Measurements from ENCODE around the gene DDAH2. TPM values are rescaled to one million over a fixed set of nuclear protein-coding genes. Genes with fewer than 3 reads are reported as not detected.

DDAH2 gene
- total RNA-seq, 2 donors from 2014 or later, result 150 to 153 TPM

- peaks cover 7% of the 10 kb centered on the region for H3K4me1 ChIP-seq (ENCODE audit: control insufficient read depth, insufficient read depth, low read length)
- peaks cover 17% of the 10 kb centered on the region for H3K4me1 Mint-ChIP-seq
- peaks cover 57% of the 10 kb centered on the region for H3K36me3 ChIP-seq (ENCODE audit: control insufficient read depth, insufficient read depth, low read length)
- DNase-seq, result no peak
- 90% methylated on average over 3 of the region's 3 CpGs; no CpG with 5 or more reads in 1 of the 2 experiments for WGBS, 2 experiments (ENCODE audit: insufficient coverage in 1 of 2, insufficient read length in 1 of 2)
- H3K4me3 Mint-ChIP-seq, result no peak overlapping the region
- H3K27me3 ChIP-seq (ENCODE audit: control insufficient read depth, insufficient read depth, low read length, poor library complexity, severe bottlenecking), result no peaks in the 10 kb centered on the region
- no peaks in the 10 kb centered on the region for H3K27me3 Mint-ChIP-seq (ENCODE audit: insufficient read depth)
- no peak overlapping the region for H3K9ac ChIP-seq (ENCODE audit: extremely low read depth, low read length, poor library complexity, severe bottlenecking)
- H3K9me3 Mint-ChIP-seq, result no peaks in the 10 kb centered on the region
- no peak overlapping the region for H3K27ac Mint-ChIP-seq
- H3K27ac ChIP-seq (ENCODE audit: low read depth, low read length), result no peak overlapping the region
- no peak for TF ChIP-seq CTCF (conservative IDR thresholded peaks at IDR 0.05)
- no peaks in the 10 kb centered on the region for H3K9me3 ChIP-seq (ENCODE audit: control insufficient read depth, low read length)
- H3K36me3 Mint-ChIP-seq (ENCODE audit: low read depth), result peaks cover 62% of the 10 kb centered on the region
- no peak overlapping the region for H3K4me3 ChIP-seq (ENCODE audit: low read length)
These were observed 31.5 kb downstream of the DDAH2 start for GRCh38 chr6:31697555-31697954.

GRCh38 chr6:31693535-31693934 lies 35.6 kb downstream of the DDAH2 start:
- peaks cover 65% of the 10 kb centered on the region for H3K36me3 ChIP-seq (ENCODE audit: control insufficient read depth, insufficient read depth, low read length)
- peaks cover 7% of the 10 kb centered on the region for H3K4me1 ChIP-seq (ENCODE audit: control insufficient read depth, insufficient read depth, low read length)
- no peak for TF ChIP-seq CTCF (conservative IDR thresholded peaks at IDR 0.05)
- no peaks in the 10 kb centered on the region for H3K27me3 Mint-ChIP-seq (ENCODE audit: insufficient read depth)
- H3K27me3 ChIP-seq (ENCODE audit: control insufficient read depth, insufficient read depth, low read length, poor library complexity, severe bottlenecking), result no peaks in the 10 kb centered on the region
- H3K9me3 Mint-ChIP-seq, result no peaks in the 10 kb centered on the region
- peaks cover 65% of the 10 kb centered on the region for H3K36me3 Mint-ChIP-seq (ENCODE audit: low read depth)
- 92 to 100% methylated on average over 1 to 6 of the region's 6 CpGs for WGBS, 2 experiments (ENCODE audit: insufficient coverage in 1 of 2, insufficient read length in 1 of 2)
- peaks cover 9% of the 10 kb centered on the region for H3K4me1 Mint-ChIP-seq
- no peak overlapping the region for H3K27ac Mint-ChIP-seq
- no peak overlapping the region for H3K9ac ChIP-seq (ENCODE audit: extremely low read depth, low read length, poor library complexity, severe bottlenecking)
- DNase-seq, result no peak
- no peak overlapping the region for H3K4me3 ChIP-seq (ENCODE audit: low read length)
- no peak overlapping the region for H3K4me3 Mint-ChIP-seq
- no peaks in the 10 kb centered on the region for H3K9me3 ChIP-seq (ENCODE audit: control insufficient read depth, low read length)
- H3K27ac ChIP-seq (ENCODE audit: low read depth, low read length), result no peak overlapping the region

GRCh38 chr6:31692886-31693285 lies 36.2 kb downstream of the DDAH2 start:
- H3K36me3 ChIP-seq (ENCODE audit: control insufficient read depth, insufficient read depth, low read length), result peaks cover 68% of the 10 kb centered on the region
- WGBS, 2 experiments (ENCODE audit: insufficient coverage in 1 of 2, insufficient read length in 1 of 2), result 92 to 96% methylated on average over 7 to 9 of the region's 9 CpGs
- peaks cover 13% of the 10 kb centered on the region for H3K4me1 ChIP-seq (ENCODE audit: control insufficient read depth, insufficient read depth, low read length)
- no peak overlapping the region for H3K9ac ChIP-seq (ENCODE audit: extremely low read depth, low read length, poor library complexity, severe bottlenecking)
- H3K4me1 Mint-ChIP-seq, result peaks cover 12% of the 10 kb centered on the region
- no peak overlapping the region for H3K27ac ChIP-seq (ENCODE audit: low read depth, low read length)
- H3K9me3 ChIP-seq (ENCODE audit: control insufficient read depth, low read length), result no peaks in the 10 kb centered on the region
- H3K27me3 Mint-ChIP-seq (ENCODE audit: insufficient read depth), result no peaks in the 10 kb centered on the region
- peaks cover 69% of the 10 kb centered on the region for H3K36me3 Mint-ChIP-seq (ENCODE audit: low read depth)
- no peak overlapping the region for H3K4me3 Mint-ChIP-seq
- TF ChIP-seq CTCF (conservative IDR thresholded peaks at IDR 0.05), result no peak
- H3K27me3 ChIP-seq (ENCODE audit: control insufficient read depth, insufficient read depth, low read length, poor library complexity, severe bottlenecking), result no peaks in the 10 kb centered on the region
- DNase-seq, result no peak
- H3K27ac Mint-ChIP-seq, result no peak overlapping the region
- H3K4me3 ChIP-seq (ENCODE audit: low read length), result no peak overlapping the region
- no peaks in the 10 kb centered on the region for H3K9me3 Mint-ChIP-seq

All from endodermal cell (in vitro differentiated cells).